Measurements from ENCODE around the gene SLC35B1.

Gene SLC35B1

GRCh38 chr17:49691677-49692191 lies 16.0 kb downstream of the SLC35B1 start:
- Histone ChIP-seq H3K4me3 (ENCODE audit: low read depth, low read length, poor library complexity, severe bottlenecking) (no peak overlapping the region), H3K4me1 (ENCODE audit: insufficient read depth, low read length, severe bottlenecking) (peaks cover 8% of the 10 kb centered on the region), H3K79me2 (ENCODE audit: insufficient read depth, low read length) (no peaks in the 10 kb centered on the region), H3K9me3 (ENCODE audit: low read length) (no peaks in the 10 kb centered on the region), H3K9me2 (ENCODE audit: low read depth, low read length) (no peaks in the 10 kb centered on the region), H3K4me2 (ENCODE audit: low read length) (no peak overlapping the region), H3K9ac (ENCODE audit: low read length) (no peak overlapping the region), H3F3A (ENCODE audit: insufficient read depth, low read length) (no peaks in the 10 kb centered on the region), H4K20me1 (ENCODE audit: insufficient read depth, low read length) (no peaks in the 10 kb centered on the region), H3K27ac (ENCODE audit: low read depth, low read length, poor library complexity, severe bottlenecking) (no peak overlapping the region), H3K36me3 (ENCODE audit: insufficient read depth, low read length) (no peaks in the 10 kb centered on the region), H3K27me3 (ENCODE audit: insufficient read depth, low read length) (no peaks in the 10 kb centered on the region), H2AFZ (ENCODE audit: low read length) (no peak overlapping the region)
- TF ChIP-seq EZH2 (IDR thresholded peaks at IDR 0.05; ENCODE audit: borderline replicate concordance, low read length) (no peak), CTCF (IDR thresholded peaks at IDR 0.05; ENCODE audit: low read length) (no peak)

DNA sequence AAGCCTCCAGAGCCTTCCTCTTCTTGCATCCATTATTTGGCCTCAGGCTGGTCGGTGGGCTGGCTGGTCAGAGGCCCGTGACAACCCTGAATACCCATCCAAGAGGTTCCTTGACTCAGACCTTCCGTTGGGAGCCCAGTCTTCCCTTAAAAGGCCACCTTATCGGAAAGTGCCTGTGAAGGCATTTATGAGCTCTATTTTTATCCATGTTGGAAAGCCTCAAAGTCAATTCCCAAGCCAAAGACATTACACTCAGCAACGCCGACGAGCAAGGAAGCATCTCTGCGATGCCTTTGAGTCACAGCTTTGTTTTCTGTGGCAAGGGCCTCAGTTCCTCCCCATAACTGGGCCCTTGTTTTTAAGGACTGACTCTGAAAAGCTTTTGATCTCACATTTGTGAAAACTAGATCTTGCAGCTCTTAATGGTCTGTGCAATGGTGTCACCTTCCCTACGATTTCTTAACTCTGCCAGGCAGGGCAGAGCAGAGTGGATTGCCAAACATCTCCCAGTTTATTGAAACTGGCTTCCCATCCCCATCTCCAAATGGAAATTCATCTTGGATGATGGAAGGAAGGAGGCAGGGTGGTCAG lies 16.6 kb downstream of the SLC35B1 start:
- no peak overlapping the region for H3K27ac ChIP-seq (ENCODE audit: low read depth, low read length, poor library complexity, severe bottlenecking)
- H3F3A ChIP-seq (ENCODE audit: insufficient read depth, low read length), result no peaks in the 10 kb centered on the region
- H3K9me2 ChIP-seq (ENCODE audit: low read depth, low read length), result no peaks in the 10 kb centered on the region
- no peaks in the 10 kb centered on the region for H4K20me1 ChIP-seq (ENCODE audit: insufficient read depth, low read length)
- H3K79me2 ChIP-seq (ENCODE audit: insufficient read depth, low read length), result no peaks in the 10 kb centered on the region
- H3K36me3 ChIP-seq (ENCODE audit: insufficient read depth, low read length), result no peaks in the 10 kb centered on the region
- H3K9ac ChIP-seq (ENCODE audit: low read length), result no peak overlapping the region
- H3K4me1 ChIP-seq (ENCODE audit: insufficient read depth, low read length, severe bottlenecking), result peaks cover 8% of the 10 kb centered on the region
- H3K9me3 ChIP-seq (ENCODE audit: low read length), result no peaks in the 10 kb centered on the region
- H3K4me2 ChIP-seq (ENCODE audit: low read length), result no peak overlapping the region
- H3K27me3 ChIP-seq (ENCODE audit: insufficient read depth, low read length), result no peaks in the 10 kb centered on the region
- no peak overlapping the region for H3K4me3 ChIP-seq (ENCODE audit: low read depth, low read length, poor library complexity, severe bottlenecking)
- TF ChIP-seq EZH2 (IDR thresholded peaks at IDR 0.05; ENCODE audit: borderline replicate concordance, low read length) (no peak), CTCF (IDR thresholded peaks at IDR 0.05; ENCODE audit: low read length) (no peak)
- no peak overlapping the region for H2AFZ ChIP-seq (ENCODE audit: low read length)

GRCh38 chr17:49690256-49690655 lies 17.5 kb downstream of the SLC35B1 start:
- Histone ChIP-seq H3K9ac (ENCODE audit: low read length) (no peak overlapping the region), H3K4me2 (ENCODE audit: low read length) (no peak overlapping the region)

More at GRCh38 chr17:49690256-49690655, 17.5 kb downstream of the SLC35B1 start:
- Histone ChIP-seq H3K9me3 (ENCODE audit: low read length) (no peaks in the 10 kb centered on the region), H3K27me3 (ENCODE audit: insufficient read depth, low read length) (no peaks in the 10 kb centered on the region), H3K4me3 (ENCODE audit: low read depth, low read length, poor library complexity, severe bottlenecking) (no peak overlapping the region), H3K36me3 (ENCODE audit: insufficient read depth, low read length) (no peaks in the 10 kb centered on the region), H3K4me1 (ENCODE audit: insufficient read depth, low read length, severe bottlenecking) (peaks cover 8% of the 10 kb centered on the region), H3K79me2 (ENCODE audit: insufficient read depth, low read length) (no peaks in the 10 kb centered on the region), H3F3A (ENCODE audit: insufficient read depth, low read length) (no peaks in the 10 kb centered on the region), H3K27ac (ENCODE audit: low read depth, low read length, poor library complexity, severe bottlenecking) (no peak overlapping the region), H3K9me2 (ENCODE audit: low read depth, low read length) (no peaks in the 10 kb centered on the region), H2AFZ (ENCODE audit: low read length) (no peak overlapping the region), H4K20me1 (ENCODE audit: insufficient read depth, low read length) (no peaks in the 10 kb centered on the region)
- TF ChIP-seq EZH2 (IDR thresholded peaks at IDR 0.05; ENCODE audit: borderline replicate concordance, low read length), result no peak
- no peak for TF ChIP-seq CTCF (IDR thresholded peaks at IDR 0.05; ENCODE audit: low read length)
